Measurements from ENCODE around the gene DNAJC18. TPM values are rescaled to one million over a fixed set of nuclear protein-coding genes. Genes with fewer than 3 reads are reported as not detected.

DNAJC18 gene
- total RNA-seq, 2 experiments from 2014 or later = 3.7 to 5.4 TPM

- Mint-ChIP-seq H3K27me3 (ENCODE audit: low read depth) (no peaks in the 10 kb centered on the region), H3K4me3 (no peak overlapping the region), H3K36me3 (ENCODE audit: low read depth) (peaks cover 50% of the 10 kb centered on the region), H3K4me1 (ENCODE audit: low read depth) (peaks cover 63% of the 10 kb centered on the region), H3K27ac (peak overlapping the region; percentile 84), H3K9me3 (ENCODE audit: insufficient read depth) (no peaks in the 10 kb centered on the region)
- ATAC-seq (no peak), DNase-seq (no peak)
- ChIA-PET POLR2A (interaction anchor here (0.7 kb wide), 1 partner anchor 14 kb away, joined by 4 read pairs; the partner anchor contains the start of gene ECSCR), CTCF (interaction anchor here (1.1 to 3.6 kb wide), 2 partner anchors 37 to 53 kb away, joined by 4 to 13 read pairs; no protein-coding TSS in a partner anchor)
These were observed 36.7 kb upstream of the DNAJC18 start for GRCh38 chr5:139475865-139476617.

- no peaks in the 10 kb centered on the region for H3K27me3 Mint-ChIP-seq (ENCODE audit: low read depth)
- ATAC-seq (peak; percentile 18), DNase-seq (no peak)
- POLR2A ChIA-PET = no interaction called here
- peaks cover 44% of the 10 kb centered on the region for H3K36me3 Mint-ChIP-seq (ENCODE audit: low read depth)
- peak overlapping the region; percentile 84 for H3K27ac Mint-ChIP-seq
- CTCF ChIA-PET = interaction anchor here (3.6 kb wide), 1 partner anchor 52 kb away, joined by 13 read pairs; no protein-coding TSS in a partner anchor
- H3K4me1 Mint-ChIP-seq (ENCODE audit: low read depth) = peaks cover 66% of the 10 kb centered on the region
- H3K4me3 Mint-ChIP-seq = peak overlapping the region; percentile 25
- no peaks in the 10 kb centered on the region for H3K9me3 Mint-ChIP-seq (ENCODE audit: insufficient read depth)
These were observed 35.8 kb upstream of the DNAJC18 start for GRCh38 chr5:139474890-139475791.

GRCh38 chr5:139473565-139473964 is 34.2 kb upstream of the DNAJC18 start:
- CTCF ChIA-PET = interaction anchor here (1.7 to 3.6 kb wide), 2 partner anchors 9 to 51 kb away, joined by 7 to 13 read pairs; partner anchors contain the start of gene STING1
- peak overlapping the region; percentile 63 for H3K27ac Mint-ChIP-seq

GRCh38 chr5:139473105-139473504 is 33.8 kb upstream of the DNAJC18 start:
- Mint-ChIP-seq H3K27ac (peak overlapping the region; percentile 63), H3K27me3 (ENCODE audit: low read depth) (no peaks in the 10 kb centered on the region), H3K9me3 (ENCODE audit: insufficient read depth) (no peaks in the 10 kb centered on the region), H3K4me3 (no peak overlapping the region), H3K4me1 (ENCODE audit: low read depth) (peaks cover 79% of the 10 kb centered on the region), H3K36me3 (ENCODE audit: low read depth) (peaks cover 31% of the 10 kb centered on the region)
- POLR2A ChIA-PET = interaction anchor here (0.6 to 1.6 kb wide), 2 partner anchors 9 to 1733 kb away, joined by 3 to 5 read pairs; partner anchors contain the start of gene STING1
- DNase-seq = no peak
- ATAC-seq = no peak
- CTCF ChIA-PET = interaction anchor here (1.7 to 3.6 kb wide), 2 partner anchors 9 to 50 kb away, joined by 7 to 13 read pairs; partner anchors contain the start of gene STING1

More at GRCh38 chr5:139473565-139473964, 34.2 kb upstream of the DNAJC18 start:
- ATAC-seq (no peak), DNase-seq (no peak)
- Mint-ChIP-seq H3K4me1 (ENCODE audit: low read depth) (peaks cover 75% of the 10 kb centered on the region), H3K36me3 (ENCODE audit: low read depth) (peaks cover 35% of the 10 kb centered on the region), H3K9me3 (ENCODE audit: insufficient read depth) (no peaks in the 10 kb centered on the region), H3K27me3 (ENCODE audit: low read depth) (no peaks in the 10 kb centered on the region), H3K4me3 (no peak overlapping the region)
- POLR2A ChIA-PET = interaction anchor here (0.6 to 1.6 kb wide), 3 partner anchors 9 to 1734 kb away, joined by 3 to 5 read pairs (median 3); partner anchors contain the start of gene STING1

- ChIA-PET POLR2A (no interaction called here), CTCF (interaction anchor here (1.7 kb wide), 1 partner anchor 10 kb away, joined by 7 read pairs; the partner anchor contains the start of gene STING1)
- DNase-seq (no peak), ATAC-seq (no peak)
- H3K27ac Mint-ChIP-seq = peak overlapping the region; percentile 71
- peaks cover 83% of the 10 kb centered on the region for H3K4me1 Mint-ChIP-seq (ENCODE audit: low read depth)
- peak overlapping the region; percentile 74 for H3K4me3 Mint-ChIP-seq
- H3K36me3 Mint-ChIP-seq (ENCODE audit: low read depth) = peaks cover 26% of the 10 kb centered on the region
- H3K27me3 Mint-ChIP-seq (ENCODE audit: low read depth) = no peaks in the 10 kb centered on the region
- no peaks in the 10 kb centered on the region for H3K9me3 Mint-ChIP-seq (ENCODE audit: insufficient read depth)
These were observed 33.2 kb upstream of the DNAJC18 start for GRCh38 chr5:139472386-139473030.

- H3K27ac Mint-ChIP-seq = peak within 1 kb of the TSS; percentile 96
- CTCF ChIA-PET = interaction anchor here (1.4 to 1.6 kb wide), 3 partner anchors 11 to 295 kb away, joined by 3 to 7 read pairs (median 4); partner anchors contain the start of gene STING1
- H3K36me3 Mint-ChIP-seq (ENCODE audit: low read depth) = peaks cover 15% of the 10 kb centered on the region
- peak; percentile 49 for DNase-seq
- no peaks in the 10 kb centered on the region for H3K27me3 Mint-ChIP-seq (ENCODE audit: low read depth)
- peak; percentile 85 for ATAC-seq
- no peaks in the 10 kb centered on the region for H3K9me3 Mint-ChIP-seq (ENCODE audit: insufficient read depth)
- H3K4me1 Mint-ChIP-seq (ENCODE audit: low read depth) = peaks cover 78% of the 10 kb centered on the region
- POLR2A ChIA-PET = interaction anchor here (1.3 to 2.1 kb wide), 3 partner anchors 8 to 11 kb away, joined by 3 to 11 read pairs (median 5); partner anchors contain the start of gene STING1
- H3K4me3 Mint-ChIP-seq = peak within 1 kb of the TSS; percentile 74
These were observed 31.5 kb upstream of the DNAJC18 start, which contains the start of gene SMIM33 for GRCh38 chr5:139470821-139471300. Gene SMIM33 (plus strand): TSS chr5:139471004. CDS start chr5:139471122, 118 bp downstream.

GRCh38 chr5:139468421-139468931 is 29.2 kb upstream of the DNAJC18 start:
- ATAC-seq = no peak
- ChIA-PET POLR2A (interaction anchor here (1.1 kb wide), 1 partner anchor 9 kb away, joined by 3 read pairs; no protein-coding TSS in a partner anchor), CTCF (interaction anchor here (0.6 kb wide), 1 partner anchor 29 kb away, joined by 3 read pairs; the partner anchor contains the start of gene DNAJC18)
- Mint-ChIP-seq H3K27me3 (ENCODE audit: low read depth) (peaks cover 7% of the 10 kb centered on the region), H3K9me3 (ENCODE audit: insufficient read depth) (no peaks in the 10 kb centered on the region), H3K4me3 (no peak overlapping the region), H3K36me3 (ENCODE audit: low read depth) (peaks cover 2% of the 10 kb centered on the region), H3K27ac (peak overlapping the region; percentile 53), H3K4me1 (ENCODE audit: low read depth) (peaks cover 55% of the 10 kb centered on the region)
- DNase-seq = no peak

- peak within 1 kb of the TSS; percentile 25 for H3K27ac Mint-ChIP-seq
- peaks cover 34% of the 10 kb centered on the region for H3K4me1 Mint-ChIP-seq (ENCODE audit: low read depth)
- DNase-seq = no peak
- ATAC-seq = no peak
- no peaks in the 10 kb centered on the region for H3K9me3 Mint-ChIP-seq (ENCODE audit: insufficient read depth)
- H3K27me3 Mint-ChIP-seq (ENCODE audit: low read depth) = peaks cover 13% of the 10 kb centered on the region
- H3K4me3 Mint-ChIP-seq = no peak within 1 kb of the TSS
- ChIA-PET CTCF (interaction anchor here (0.9 to 1.4 kb wide), 3 partner anchors 40 to 51 kb away, joined by 3 to 9 read pairs (median 4); no protein-coding TSS in a partner anchor), POLR2A (interaction anchor here (0.9 kb wide), 1 partner anchor 14 kb away, joined by 4 read pairs; no protein-coding TSS in a partner anchor)
- H3K36me3 Mint-ChIP-seq (ENCODE audit: low read depth) = no peaks in the 10 kb centered on the region
These were observed 23.4 kb upstream of the DNAJC18 start, which contains the start of gene ECSCR for GRCh38 chr5:139462586-139463276. Gene ECSCR (minus strand): TSS chr5:139462743. CDS start chr5:139462670, 73 bp downstream.

- no peak overlapping the region for H3K27ac Mint-ChIP-seq
- DNase-seq = no peak
- CTCF ChIA-PET = interaction anchor here (0.9 to 1.1 kb wide), 2 partner anchors 39 to 52 kb away, joined by 3 to 9 read pairs; no protein-coding TSS in a partner anchor
- POLR2A ChIA-PET = interaction anchor here (0.9 kb wide), 1 partner anchor 15 kb away, joined by 4 read pairs; no protein-coding TSS in a partner anchor
- no peaks in the 10 kb centered on the region for H3K36me3 Mint-ChIP-seq (ENCODE audit: low read depth)
- peaks cover 41% of the 10 kb centered on the region for H3K4me1 Mint-ChIP-seq (ENCODE audit: low read depth)
- no peaks in the 10 kb centered on the region for H3K9me3 Mint-ChIP-seq (ENCODE audit: insufficient read depth)
- ATAC-seq = no peak
- H3K4me3 Mint-ChIP-seq = no peak overlapping the region
- H3K27me3 Mint-ChIP-seq (ENCODE audit: low read depth) = peaks cover 13% of the 10 kb centered on the region
These were observed 22.4 kb upstream of the DNAJC18 start for GRCh38 chr5:139461698-139462097.

GRCh38 chr5:139461176-139461575 is 21.9 kb upstream of the DNAJC18 start:
- Mint-ChIP-seq H3K27ac (no peak overlapping the region), H3K36me3 (ENCODE audit: low read depth) (no peaks in the 10 kb centered on the region), H3K4me3 (no peak overlapping the region), H3K9me3 (ENCODE audit: insufficient read depth) (no peaks in the 10 kb centered on the region), H3K4me1 (ENCODE audit: low read depth) (peaks cover 46% of the 10 kb centered on the region), H3K27me3 (ENCODE audit: low read depth) (peaks cover 15% of the 10 kb centered on the region)
- no peak for ATAC-seq
- CTCF ChIA-PET = no interaction called here
- POLR2A ChIA-PET = no interaction called here
- DNase-seq = no peak

Measured in activated CD8-positive, alpha-beta T cell treated with anti-CD3 and anti-CD28 coated beads, Interleukin-2, amount 10 ng/mL, durations not matched to agents 7 days and 5 days (primary cell).